SK-N-SH treated with all-trans-retinoic acid at 6 μM for 48 hours (cell line): ENCODE results near the gene MPP3.

ENCODE experiments used
- ATAC-seq: fragments of 200-7000 bp; cut with Tn5 transposase; 3 replicates; pipeline ENCODE4 v1.9.1; 2020; ENCODE audit warnings: mild to moderate bottlenecking, moderate library complexity
- ARNTL ChIP-seq: fragments of 450-650 bp; formaldehyde crosslinking; IDR thresholded peaks from 2 replicates; pipeline ENCODE4 v1.5.0; 2020; ENCODE audit warnings: low read depth, mild to moderate bottlenecking, moderate library complexity, borderline replicate concordance
- BACH2 ChIP-seq: fragments of 250-450 bp; sonication (Bioruptor Pico); IDR thresholded peaks from 2 replicates; pipeline ENCODE4 v1.9.0; 2021; ENCODE audit warnings: mild to moderate bottlenecking, borderline replicate concordance
- CREB5 ChIP-seq: fragments of 250-450 bp; sonication (Bioruptor Pico); IDR thresholded peaks from 2 replicates; pipeline ENCODE4 v1.5.1; 2020; ENCODE audit warnings: low read depth, mild to moderate bottlenecking, moderate library complexity
- ESRRG ChIP-seq: fragments of 250-450 bp; sonication (Bioruptor Pico); IDR thresholded peaks from 2 replicates; pipeline ENCODE4 v1.6.1; 2021; ENCODE audit warnings: mild to moderate bottlenecking
- GLIS3 ChIP-seq: fragments of 250-450 bp; sonication (Bioruptor Pico); IDR thresholded peaks from 2 replicates; pipeline ENCODE4 v1.5.0; 2020; ENCODE audit warnings: mild to moderate bottlenecking, moderate library complexity
- ISL1 ChIP-seq: fragments of 250-450 bp; sonication (Bioruptor Pico); IDR thresholded peaks from 2 replicates; pipeline ENCODE4 v2.1.2; 2022; ENCODE audit warnings: mild to moderate bottlenecking, moderate library complexity
- OSR1 ChIP-seq: fragments of 250-450 bp; sonication (Bioruptor Pico); IDR thresholded peaks from 2 replicates; pipeline ENCODE4 v1.8.0; 2022; ENCODE audit warnings: moderate library complexity, mild to moderate bottlenecking, inconsistent platforms
- POU6F1 ChIP-seq: fragments of 250-450 bp; sonication (Bioruptor Pico); IDR thresholded peaks from 2 replicates; pipeline ENCODE4 v1.8.0; 2021; ENCODE audit warnings: low read depth, mild to moderate bottlenecking, moderate library complexity, borderline replicate concordance
- PPARA ChIP-seq: fragments of 250-450 bp; sonication (Bioruptor Pico); IDR thresholded peaks from 2 replicates; pipeline ENCODE4 v1.5.0; 2020; ENCODE audit warnings: mild to moderate bottlenecking, borderline replicate concordance
- RARB ChIP-seq: fragments of 250-450 bp; sonication (Bioruptor Pico); IDR thresholded peaks from 2 replicates; pipeline ENCODE4 v1.8.0; 2021; ENCODE audit warnings: mild to moderate bottlenecking, moderate library complexity
- SNAI2 ChIP-seq: fragments of 250-450 bp; sonication (Bioruptor Pico); IDR thresholded peaks from 2 replicates; pipeline ENCODE4 v1.5.0; 2020; ENCODE audit warnings: mild to moderate bottlenecking, moderate library complexity
- TCF4 ChIP-seq: fragments of 250-450 bp; sonication (Bioruptor Pico); IDR thresholded peaks from 2 replicates; pipeline ENCODE4 v1.8.0; 2021; ENCODE audit warnings: mild to moderate bottlenecking, moderate library complexity, borderline replicate concordance
- TOX ChIP-seq: fragments of 250-450 bp; sonication (Bioruptor Pico); IDR thresholded peaks from 2 replicates; pipeline ENCODE4 v1.8.0; 2021; ENCODE audit warnings: mild to moderate bottlenecking, moderate library complexity, borderline replicate concordance
- TSHZ2 ChIP-seq: fragments of 250-450 bp; sonication (Bioruptor Pico); IDR thresholded peaks from 2 replicates; pipeline ENCODE4 v1.5.0; 2020; ENCODE audit warnings: mild to moderate bottlenecking, moderate library complexity
- ZC3H10 ChIP-seq: fragments of 250-450 bp; sonication (Bioruptor Pico); IDR thresholded peaks from 2 replicates; pipeline ENCODE4 v1.5.1; 2021; ENCODE audit warnings: mild to moderate bottlenecking, moderate library complexity
- ZNF565 ChIP-seq: fragments of 450-650 bp; formaldehyde crosslinking; conservative IDR thresholded peaks from 2 replicates; pipeline ENCODE4 v1.5.0; 2020; ENCODE audit warnings: low read depth, mild to moderate bottlenecking, moderate library complexity
- ZNF70 ChIP-seq: fragments of 450-650 bp; formaldehyde crosslinking; IDR thresholded peaks from 2 replicates; pipeline ENCODE4 v1.5.0; 2020; ENCODE audit warnings: mild to moderate bottlenecking, moderate library complexity
- ZNF8 ChIP-seq: fragments of 450-650 bp; formaldehyde crosslinking; IDR thresholded peaks from 2 replicates; pipeline ENCODE4 v1.5.0; 2020; ENCODE audit warnings: mild to moderate bottlenecking, moderate library complexity
- TF ChIP-seq, protein P1 (sequence below): fragments of 250-450 bp; sonication (Bioruptor Pico); IDR thresholded peaks from 2 replicates; pipeline ENCODE4 v1.8.0; 2020; ENCODE audit warnings: mild to moderate bottlenecking, moderate library complexity, borderline replicate concordance
- TF ChIP-seq, protein P2 (sequence below): fragments of 250-450 bp; sonication (Bioruptor Pico); IDR thresholded peaks from 2 replicates; pipeline ENCODE4 v1.5.1; 2021; ENCODE audit warnings: mild to moderate bottlenecking, moderate library complexity

MPP3 gene

GRCh38 chr17:43770957-43771356 lies 62.0 kb downstream of the MPP3 start (continued):
- no peak for TF ChIP-seq GLIS3 (CRISPR knock-in tag)
- TF ChIP-seq CREB5: no peak
- no peak for TF ChIP-seq BACH2 (CRISPR knock-in tag)
- TF ChIP-seq ZNF8 (CRISPR knock-in tag): no peak
- TF ChIP-seq, protein P1, sequence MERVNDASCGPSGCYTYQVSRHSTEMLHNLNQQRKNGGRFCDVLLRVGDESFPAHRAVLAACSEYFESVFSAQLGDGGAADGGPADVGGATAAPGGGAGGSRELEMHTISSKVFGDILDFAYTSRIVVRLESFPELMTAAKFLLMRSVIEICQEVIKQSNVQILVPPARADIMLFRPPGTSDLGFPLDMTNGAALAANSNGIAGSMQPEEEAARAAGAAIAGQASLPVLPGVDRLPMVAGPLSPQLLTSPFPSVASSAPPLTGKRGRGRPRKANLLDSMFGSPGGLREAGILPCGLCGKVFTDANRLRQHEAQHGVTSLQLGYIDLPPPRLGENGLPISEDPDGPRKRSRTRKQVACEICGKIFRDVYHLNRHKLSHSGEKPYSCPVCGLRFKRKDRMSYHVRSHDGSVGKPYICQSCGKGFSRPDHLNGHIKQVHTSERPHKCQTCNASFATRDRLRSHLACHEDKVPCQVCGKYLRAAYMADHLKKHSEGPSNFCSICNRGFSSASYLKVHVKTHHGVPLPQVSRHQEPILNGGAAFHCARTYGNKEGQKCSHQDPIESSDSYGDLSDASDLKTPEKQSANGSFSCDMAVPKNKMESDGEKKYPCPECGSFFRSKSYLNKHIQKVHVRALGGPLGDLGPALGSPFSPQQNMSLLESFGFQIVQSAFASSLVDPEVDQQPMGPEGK (CRISPR knock-in tag): no peak
- no peak for TF ChIP-seq TOX (CRISPR knock-in tag)
- TF ChIP-seq ZNF565 (CRISPR knock-in tag): no peak

DNA sequence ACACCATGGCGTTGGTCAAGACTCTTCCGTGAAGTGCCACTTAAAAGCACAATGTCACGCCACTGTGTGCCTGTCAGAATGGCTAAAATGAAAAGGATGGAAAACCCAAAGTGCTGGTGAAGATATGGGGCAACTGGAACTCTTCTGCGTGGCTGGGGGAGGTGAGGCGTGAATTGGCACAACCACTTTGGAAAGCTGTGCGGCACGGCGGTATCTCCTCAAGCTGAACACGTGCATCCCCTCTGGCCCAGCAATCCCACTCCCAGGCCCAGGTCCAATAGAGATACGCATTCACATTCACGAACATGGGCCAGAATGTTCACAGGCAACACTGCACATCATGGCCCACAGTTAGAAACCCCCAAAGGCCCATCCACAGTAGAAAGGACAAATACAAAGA lies 63.1 kb downstream of the MPP3 start:
- no peak for TF ChIP-seq CREB5
- no peak for TF ChIP-seq ARNTL (CRISPR knock-in tag)
- no peak for TF ChIP-seq PPARA
- TF ChIP-seq ISL1 (CRISPR knock-in tag): no peak
- TF ChIP-seq, protein P2, sequence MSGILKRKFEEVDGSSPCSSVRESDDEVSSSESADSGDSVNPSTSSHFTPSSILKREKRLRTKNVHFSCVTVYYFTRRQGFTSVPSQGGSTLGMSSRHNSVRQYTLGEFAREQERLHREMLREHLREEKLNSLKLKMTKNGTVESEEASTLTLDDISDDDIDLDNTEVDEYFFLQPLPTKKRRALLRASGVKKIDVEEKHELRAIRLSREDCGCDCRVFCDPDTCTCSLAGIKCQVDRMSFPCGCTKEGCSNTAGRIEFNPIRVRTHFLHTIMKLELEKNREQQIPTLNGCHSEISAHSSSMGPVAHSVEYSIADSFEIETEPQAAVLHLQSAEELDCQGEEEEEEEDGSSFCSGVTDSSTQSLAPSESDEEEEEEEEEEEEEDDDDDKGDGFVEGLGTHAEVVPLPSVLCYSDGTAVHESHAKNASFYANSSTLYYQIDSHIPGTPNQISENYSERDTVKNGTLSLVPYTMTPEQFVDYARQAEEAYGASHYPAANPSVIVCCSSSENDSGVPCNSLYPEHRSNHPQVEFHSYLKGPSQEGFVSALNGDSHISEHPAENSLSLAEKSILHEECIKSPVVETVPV (CRISPR knock-in tag): no peak
- TF ChIP-seq ESRRG (CRISPR knock-in tag): no peak
- TF ChIP-seq ZC3H10 (CRISPR knock-in tag): no peak
- no peak for TF ChIP-seq GLIS3 (CRISPR knock-in tag)
- TF ChIP-seq TOX (CRISPR knock-in tag): no peak
- no peak for TF ChIP-seq ZNF565 (CRISPR knock-in tag)
- TF ChIP-seq TCF4 (CRISPR knock-in tag): no peak
- ATAC-seq: no peak

DNA sequence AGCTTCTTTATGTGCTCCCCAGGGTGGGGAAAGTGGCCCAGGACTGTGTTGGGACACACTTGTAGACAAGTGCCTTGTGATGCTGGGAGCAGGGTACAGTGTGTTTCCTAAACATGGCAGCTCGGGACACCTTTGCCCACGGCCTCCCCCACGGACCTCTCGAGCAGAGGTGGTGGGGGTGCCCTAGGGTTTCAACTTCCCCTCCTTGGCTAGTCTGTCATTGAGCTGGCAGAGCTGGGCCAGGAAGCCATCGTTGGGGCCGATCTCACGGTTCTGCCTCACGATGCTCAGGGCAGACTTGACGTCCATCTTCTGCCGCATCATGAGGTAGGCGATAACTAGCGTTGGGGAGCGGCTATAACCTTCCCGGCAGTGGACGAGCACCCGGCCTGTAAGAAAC lies 63.5 kb downstream of the MPP3 start:
- ATAC-seq: no peak
- TF ChIP-seq, protein P1 (CRISPR knock-in tag): no peak
- TF ChIP-seq TCF4 (CRISPR knock-in tag): no peak
- no peak for TF ChIP-seq CREB5
- no peak for TF ChIP-seq ARNTL (CRISPR knock-in tag)
- no peak for TF ChIP-seq TOX (CRISPR knock-in tag)
- no peak for TF ChIP-seq ZNF8 (CRISPR knock-in tag)
- no peak for TF ChIP-seq RARB (CRISPR knock-in tag)
- no peak for TF ChIP-seq ISL1 (CRISPR knock-in tag)
- TF ChIP-seq ESRRG (CRISPR knock-in tag): no peak
- no peak for TF ChIP-seq TSHZ2 (CRISPR knock-in tag)
- no peak for TF ChIP-seq ZNF70 (CRISPR knock-in tag)
- TF ChIP-seq, protein P2 (CRISPR knock-in tag): no peak
- TF ChIP-seq SNAI2: no peak
- no peak for TF ChIP-seq BACH2 (CRISPR knock-in tag)
- no peak for TF ChIP-seq GLIS3 (CRISPR knock-in tag)
- no peak for TF ChIP-seq POU6F1 (CRISPR knock-in tag)
- no peak for TF ChIP-seq OSR1 (CRISPR knock-in tag)
- TF ChIP-seq, all 23 proteins: peak for 0
